DMS53 (cell line): ENCODE data around the gene SNX4.

ENCODE experiments used
- DNase-seq: peaks from one replicate; lab custom pipeline; 2025; lab: John Stamatoyannopoulos, UW

The SNX4 gene

GRCh38 chr3:125403789-125404188, 116.2 kb downstream of the SNX4 start:
- no peak for DNase-seq

- DNase-seq = no peak
Observed at GRCh38 chr3:125402639-125403038, 117.4 kb downstream of the SNX4 start.

GRCh38 chr3:125401402-125401801, 118.6 kb downstream of the SNX4 start:
- DNase-seq = no peak

GRCh38 chr3:125398952-125399351, 121.0 kb downstream of the SNX4 start:
- DNase-seq = no peak
